ENCODE data around the gene MGLL.

The MGLL gene

DNA sequence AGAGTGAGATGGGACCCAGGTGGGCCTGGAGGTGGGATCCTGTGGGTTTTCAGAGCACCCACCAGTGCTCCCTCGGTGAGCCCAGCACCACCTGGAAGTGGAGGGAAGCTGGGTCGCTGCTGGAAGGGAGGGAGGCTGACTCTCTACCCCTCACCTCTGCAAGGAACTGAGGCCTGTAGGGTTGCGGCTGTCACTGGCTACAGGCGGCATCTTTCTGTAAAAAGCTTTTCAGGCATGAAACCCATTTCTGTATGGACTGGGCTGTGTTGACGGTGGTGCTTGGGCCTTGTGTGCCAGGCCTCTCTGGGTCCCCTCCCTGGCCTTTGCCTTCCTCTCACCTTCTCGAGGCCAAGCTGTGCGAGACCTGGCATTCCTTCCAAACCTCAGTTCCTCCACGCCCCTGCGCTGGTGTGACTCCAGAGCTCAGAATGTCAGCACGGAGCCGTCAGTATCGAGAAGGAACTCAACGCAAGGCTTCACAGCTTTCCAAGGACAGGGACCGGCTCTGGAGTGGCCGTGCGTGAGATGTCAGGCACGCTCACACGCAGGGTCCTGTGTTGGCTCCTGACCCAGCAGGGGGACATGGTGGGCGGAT is 133.0 kb downstream of the MGLL start:
- DNase-seq (ENCODE audit: low read depth in 1 of 2, low spot score in 1 of 2): no peak
- no peak overlapping the region for H3K4me3 ChIP-seq (replicated peaks; ENCODE audit: insufficient read depth, low read length)
- TF ChIP-seq GABPA (IDR thresholded peaks at IDR 0.05; ENCODE audit: low read depth): no peak
- TF ChIP-seq SPI1 (IDR thresholded peaks at IDR 0.05; ENCODE audit: borderline replicate concordance, low read depth): no peak
- TF ChIP-seq POLR2AphosphoS5 (IDR thresholded peaks at IDR 0.05; ENCODE audit: low read depth): no peak
- TF ChIP-seq, protein P1, sequence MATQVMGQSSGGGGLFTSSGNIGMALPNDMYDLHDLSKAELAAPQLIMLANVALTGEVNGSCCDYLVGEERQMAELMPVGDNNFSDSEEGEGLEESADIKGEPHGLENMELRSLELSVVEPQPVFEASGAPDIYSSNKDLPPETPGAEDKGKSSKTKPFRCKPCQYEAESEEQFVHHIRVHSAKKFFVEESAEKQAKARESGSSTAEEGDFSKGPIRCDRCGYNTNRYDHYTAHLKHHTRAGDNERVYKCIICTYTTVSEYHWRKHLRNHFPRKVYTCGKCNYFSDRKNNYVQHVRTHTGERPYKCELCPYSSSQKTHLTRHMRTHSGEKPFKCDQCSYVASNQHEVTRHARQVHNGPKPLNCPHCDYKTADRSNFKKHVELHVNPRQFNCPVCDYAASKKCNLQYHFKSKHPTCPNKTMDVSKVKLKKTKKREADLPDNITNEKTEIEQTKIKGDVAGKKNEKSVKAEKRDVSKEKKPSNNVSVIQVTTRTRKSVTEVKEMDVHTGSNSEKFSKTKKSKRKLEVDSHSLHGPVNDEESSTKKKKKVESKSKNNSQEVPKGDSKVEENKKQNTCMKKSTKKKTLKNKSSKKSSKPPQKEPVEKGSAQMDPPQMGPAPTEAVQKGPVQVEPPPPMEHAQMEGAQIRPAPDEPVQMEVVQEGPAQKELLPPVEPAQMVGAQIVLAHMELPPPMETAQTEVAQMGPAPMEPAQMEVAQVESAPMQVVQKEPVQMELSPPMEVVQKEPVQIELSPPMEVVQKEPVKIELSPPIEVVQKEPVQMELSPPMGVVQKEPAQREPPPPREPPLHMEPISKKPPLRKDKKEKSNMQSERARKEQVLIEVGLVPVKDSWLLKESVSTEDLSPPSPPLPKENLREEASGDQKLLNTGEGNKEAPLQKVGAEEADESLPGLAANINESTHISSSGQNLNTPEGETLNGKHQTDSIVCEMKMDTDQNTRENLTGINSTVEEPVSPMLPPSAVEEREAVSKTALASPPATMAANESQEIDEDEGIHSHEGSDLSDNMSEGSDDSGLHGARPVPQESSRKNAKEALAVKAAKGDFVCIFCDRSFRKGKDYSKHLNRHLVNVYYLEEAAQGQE (IDR thresholded peaks at IDR 0.05; ENCODE audit: insufficient replicate concordance, low read depth): no peak
- TF ChIP-seq, protein P2, sequence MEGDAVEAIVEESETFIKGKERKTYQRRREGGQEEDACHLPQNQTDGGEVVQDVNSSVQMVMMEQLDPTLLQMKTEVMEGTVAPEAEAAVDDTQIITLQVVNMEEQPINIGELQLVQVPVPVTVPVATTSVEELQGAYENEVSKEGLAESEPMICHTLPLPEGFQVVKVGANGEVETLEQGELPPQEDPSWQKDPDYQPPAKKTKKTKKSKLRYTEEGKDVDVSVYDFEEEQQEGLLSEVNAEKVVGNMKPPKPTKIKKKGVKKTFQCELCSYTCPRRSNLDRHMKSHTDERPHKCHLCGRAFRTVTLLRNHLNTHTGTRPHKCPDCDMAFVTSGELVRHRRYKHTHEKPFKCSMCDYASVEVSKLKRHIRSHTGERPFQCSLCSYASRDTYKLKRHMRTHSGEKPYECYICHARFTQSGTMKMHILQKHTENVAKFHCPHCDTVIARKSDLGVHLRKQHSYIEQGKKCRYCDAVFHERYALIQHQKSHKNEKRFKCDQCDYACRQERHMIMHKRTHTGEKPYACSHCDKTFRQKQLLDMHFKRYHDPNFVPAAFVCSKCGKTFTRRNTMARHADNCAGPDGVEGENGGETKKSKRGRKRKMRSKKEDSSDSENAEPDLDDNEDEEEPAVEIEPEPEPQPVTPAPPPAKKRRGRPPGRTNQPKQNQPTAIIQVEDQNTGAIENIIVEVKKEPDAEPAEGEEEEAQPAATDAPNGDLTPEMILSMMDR (IDR thresholded peaks at IDR 0.05; ENCODE audit: insufficient read depth, low read length): no peak
- no peak overlapping the region for H3K27ac ChIP-seq (replicated peaks)
- no peaks in the 10 kb centered on the region for H3K27me3 ChIP-seq (ENCODE audit: insufficient read depth, poor library complexity, severe bottlenecking)

DNA sequence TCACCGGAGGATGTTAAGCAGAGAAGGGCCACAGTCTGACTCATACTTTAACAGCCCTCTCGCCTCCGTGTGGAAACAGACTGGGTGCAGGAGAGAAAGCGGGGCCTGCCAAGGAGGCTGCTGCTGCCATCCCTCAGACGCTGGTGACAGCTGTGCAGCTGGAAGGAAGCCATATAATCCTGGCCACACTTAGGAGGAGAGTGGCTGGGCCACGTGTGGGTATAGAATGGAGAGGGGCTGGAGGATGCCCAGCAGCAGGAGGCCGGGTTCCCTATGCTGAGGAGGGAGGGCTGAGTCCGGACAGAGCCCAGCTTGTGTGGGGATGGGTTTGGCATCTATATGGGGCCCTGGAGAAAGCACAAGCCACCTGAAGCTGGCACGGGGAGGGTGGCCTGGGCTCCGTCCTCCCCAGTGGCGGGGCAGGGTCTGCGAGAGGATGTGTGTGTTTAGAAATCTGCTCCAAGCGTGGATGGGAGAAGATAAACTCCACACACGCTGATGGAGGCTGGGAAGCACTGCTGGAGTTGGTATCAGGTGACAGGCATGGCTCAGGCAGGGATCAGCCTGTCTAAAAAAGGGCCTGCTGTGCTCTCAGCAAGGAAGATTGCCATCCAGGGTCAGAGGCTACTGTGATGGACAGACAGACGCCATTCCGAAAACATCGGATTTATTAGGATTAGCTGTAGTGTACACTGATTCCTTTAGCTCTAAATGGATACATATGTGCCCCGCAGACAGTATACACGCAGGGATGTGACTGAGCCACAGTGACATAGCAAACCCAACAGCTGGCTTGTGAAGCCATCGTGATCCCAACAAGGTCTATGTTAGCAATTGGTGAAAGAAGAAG is 133.7 kb downstream of the MGLL start:
- no peaks in the 10 kb centered on the region for H3K27me3 ChIP-seq (ENCODE audit: insufficient read depth, poor library complexity, severe bottlenecking)
- DNase-seq (ENCODE audit: low read depth in 1 of 2, low spot score in 1 of 2): no peak
- H3K27ac ChIP-seq (replicated peaks): no peak overlapping the region
- no peak overlapping the region for H3K4me3 ChIP-seq (replicated peaks; ENCODE audit: insufficient read depth, low read length)
- TF ChIP-seq, protein P1 (IDR thresholded peaks at IDR 0.05; ENCODE audit: insufficient replicate concordance, low read depth): no peak
- TF ChIP-seq SPI1 (IDR thresholded peaks at IDR 0.05; ENCODE audit: borderline replicate concordance, low read depth) (no peak), POLR2AphosphoS5 (IDR thresholded peaks at IDR 0.05; ENCODE audit: low read depth) (no peak), GABPA (IDR thresholded peaks at IDR 0.05; ENCODE audit: low read depth) (no peak)
- TF ChIP-seq, protein P2 (IDR thresholded peaks at IDR 0.05; ENCODE audit: insufficient read depth, low read length): no peak

DNA sequence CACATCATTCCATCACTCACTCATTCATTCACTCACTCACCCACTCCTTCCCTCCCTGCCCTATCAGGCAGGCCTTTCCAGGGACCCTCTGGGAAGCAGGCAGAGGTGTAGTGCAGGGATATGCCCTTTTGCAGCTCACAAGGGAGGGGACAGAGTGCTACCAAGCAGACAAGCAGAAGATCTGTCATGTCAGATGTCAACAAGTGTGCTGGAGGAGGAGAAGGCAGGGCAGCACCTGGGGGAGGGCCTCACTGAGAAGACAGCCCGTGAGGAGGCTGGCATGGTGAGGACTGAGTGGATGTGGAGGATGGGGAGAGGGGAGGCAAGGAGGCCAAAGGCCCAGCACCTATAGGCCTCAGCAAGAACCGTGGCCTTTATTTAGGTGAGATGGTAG is 134.3 kb downstream of the MGLL start:
- DNase-seq (ENCODE audit: low read depth in 1 of 2, low spot score in 1 of 2): no peak
- Histone ChIP-seq H3K27ac (replicated peaks) (no peak overlapping the region), H3K27me3 (ENCODE audit: insufficient read depth, poor library complexity, severe bottlenecking) (no peaks in the 10 kb centered on the region), H3K4me3 (replicated peaks; ENCODE audit: insufficient read depth, low read length) (no peak overlapping the region)
- TF ChIP-seq POLR2AphosphoS5 (IDR thresholded peaks at IDR 0.05; ENCODE audit: low read depth): no peak
- TF ChIP-seq, protein P2 (IDR thresholded peaks at IDR 0.05; ENCODE audit: insufficient read depth, low read length): no peak
- no peak for TF ChIP-seq GABPA (IDR thresholded peaks at IDR 0.05; ENCODE audit: low read depth)
- no peak for TF ChIP-seq SPI1 (IDR thresholded peaks at IDR 0.05; ENCODE audit: borderline replicate concordance, low read depth)
- TF ChIP-seq, protein P1 (IDR thresholded peaks at IDR 0.05; ENCODE audit: insufficient replicate concordance, low read depth): no peak

Data from HL-60 (cell line).